Measurements from ENCODE around the gene IMPDH1.

- TF ChIP-seq POLR2A (IDR thresholded peaks at IDR 0.05) (no peak), POLR2AphosphoS5 (IDR thresholded peaks at IDR 0.05; ENCODE audit: insufficient read depth in 1 of 2, low read depth in 1 of 2) (no peak)
These were observed 49.5 kb downstream of the IMPDH1 start for GRCh38 chr7:128360359-128360678.

Measured in vagina (tissue), 2 donors.